Smooth muscle cell (in vitro differentiated cells): ENCODE measurements around the gene CNIH3. TPM values are rescaled to one million over a fixed set of nuclear protein-coding genes. Genes with fewer than 3 reads are reported as not detected.

Source experiments
- DNase-seq: peaks from one replicate; lab custom pipeline; 2025; ENCODE audit not compliant: unreplicated experiment; lab: John Stamatoyannopoulos, UW
- H2AFZ ChIP-seq: fragments of 200-600 bp; sonication (generic); 2 replicates; pipeline ENCODE4 v1.6.0; 2016; ENCODE audit warnings: antibody characterized with exemption, low read depth, mild to moderate bottlenecking
- H3F3A ChIP-seq: fragments of 200-600 bp; sonication (generic); 2 replicates; pipeline ENCODE4 v1.6.0; 2017; ENCODE audit warnings: antibody characterized with exemption, low read depth
- H3K27ac ChIP-seq: fragments of 200-600 bp; sonication (generic); 2 replicates; pipeline ENCODE4 v1.5.1; 2016; ENCODE audit warnings: low read depth, mild to moderate bottlenecking
- H3K27me3 ChIP-seq: fragments of 200-600 bp; sonication (generic); 2 replicates; pipeline ENCODE4 v1.6.1; 2016; ENCODE audit warnings: low read depth, mild to moderate bottlenecking
- H3K36me3 ChIP-seq: fragments of 200-600 bp; sonication (generic); 2 replicates; pipeline ENCODE4 v1.5.1; 2016; ENCODE audit warnings: low read depth
- H3K4me1 ChIP-seq: fragments of 200-600 bp; sonication (generic); 2 replicates; pipeline ENCODE4 v1.5.1; 2016; ENCODE audit warnings: low read depth
- H3K4me2 ChIP-seq: fragments of 200-600 bp; sonication (generic); 2 replicates; pipeline ENCODE4 v1.6.0; 2016; ENCODE audit warnings: mild to moderate bottlenecking
- H3K4me3 ChIP-seq: fragments of 200-600 bp; sonication (generic); 2 replicates; pipeline ENCODE4 v1.5.1; 2016; ENCODE audit warnings: mild to moderate bottlenecking
- H3K79me2 ChIP-seq: fragments of 200-600 bp; sonication (generic); 2 replicates; pipeline ENCODE4 v1.6.0; 2016; ENCODE audit warnings: low read depth, mild to moderate bottlenecking
- H3K9ac ChIP-seq: fragments of 200-600 bp; sonication (generic); 2 replicates; pipeline ENCODE4 v1.6.0; 2016; ENCODE audit warnings: low read depth
- H3K9me3 ChIP-seq: fragments of 200-600 bp; sonication (generic); replicated peaks from 2 replicates; pipeline ENCODE4 v1.5.1; 2016; ENCODE audit warnings: low read depth
- H4K20me1 ChIP-seq: fragments of 200-600 bp; sonication (generic); 2 replicates; pipeline ENCODE4 v1.6.0; 2016; ENCODE audit warnings: low read depth
- WGBS: methylation state at CpG from one replicate; pipeline ENCODE4 v1.1.7; 2016; ENCODE audit warnings: low lambda C conversion rate; 5-methylcytosine and 5-hydroxymethylcytosine counted together
- polyA plus RNA-seq: library from polyadenylated mRNA; unstranded; fragments of >200 nt; fragmentation: Nextera tagmentation; extraction: Ambion mirVana; gene quantifications from 2 replicates; pipeline ENCODE4 v1.2.1, GENCODE V29; 2016
- total RNA-seq: library from RNA; depleted of rRNA; stranded (reverse); fragments of >200 nt; gene quantifications from 2 replicates; pipeline ENCODE4 v1.2.3, GENCODE V29; 2014
- TF ChIP-seq, protein P1 (sequence below): fragments of 200-600 bp; sonication (generic); IDR thresholded peaks from 2 replicates; pipeline ENCODE4 v1.5.1; 2017; ENCODE audit warnings: borderline replicate concordance, mild to moderate bottlenecking, antibody characterized with exemption; ENCODE audit not compliant: insufficient read depth, poor library complexity, severe bottlenecking

Gene CNIH3
- total and polyA plus RNA-seq, 2 experiments from 2014 or later, result 6.6 to 8.0 TPM

DNA sequence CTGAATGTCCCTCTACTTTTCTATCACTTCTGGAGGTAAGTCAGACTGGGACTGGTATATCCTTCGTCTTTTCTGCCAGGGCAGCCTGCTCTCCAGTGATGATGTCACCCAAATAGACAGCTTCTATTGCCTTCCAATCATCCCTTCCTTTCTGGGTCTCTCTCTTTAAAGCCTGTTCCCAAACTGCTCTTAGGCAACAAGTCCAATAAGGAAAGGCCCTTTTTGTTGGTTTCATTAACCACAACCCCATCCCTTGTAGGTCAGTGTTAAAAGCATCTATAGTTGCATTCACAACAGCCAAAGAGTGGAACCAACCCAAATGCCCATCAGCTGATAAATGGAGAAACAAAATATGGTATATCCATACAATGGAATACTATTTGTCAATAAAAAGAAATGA lies 114.4 kb downstream of the CNIH3 start:
- Histone ChIP-seq H3K9me3 (no peaks in the 10 kb centered on the region), H2AFZ (no peak overlapping the region), H3K27me3 (no peaks in the 10 kb centered on the region), H3K4me3 (no peak overlapping the region), H3K4me2 (no peak overlapping the region), H3K27ac (no peak overlapping the region), H4K20me1 (no peaks in the 10 kb centered on the region), H3K9ac (no peak overlapping the region), H3K4me1 (peaks cover 15% of the 10 kb centered on the region), H3F3A (peaks cover 11% of the 10 kb centered on the region), H3K36me3 (no peaks in the 10 kb centered on the region), H3K79me2 (no peaks in the 10 kb centered on the region)
- whole genome bisulfite sequencing, result 68% methylated on average over 1 of the region's 1 CpG
- TF ChIP-seq, protein P1, sequence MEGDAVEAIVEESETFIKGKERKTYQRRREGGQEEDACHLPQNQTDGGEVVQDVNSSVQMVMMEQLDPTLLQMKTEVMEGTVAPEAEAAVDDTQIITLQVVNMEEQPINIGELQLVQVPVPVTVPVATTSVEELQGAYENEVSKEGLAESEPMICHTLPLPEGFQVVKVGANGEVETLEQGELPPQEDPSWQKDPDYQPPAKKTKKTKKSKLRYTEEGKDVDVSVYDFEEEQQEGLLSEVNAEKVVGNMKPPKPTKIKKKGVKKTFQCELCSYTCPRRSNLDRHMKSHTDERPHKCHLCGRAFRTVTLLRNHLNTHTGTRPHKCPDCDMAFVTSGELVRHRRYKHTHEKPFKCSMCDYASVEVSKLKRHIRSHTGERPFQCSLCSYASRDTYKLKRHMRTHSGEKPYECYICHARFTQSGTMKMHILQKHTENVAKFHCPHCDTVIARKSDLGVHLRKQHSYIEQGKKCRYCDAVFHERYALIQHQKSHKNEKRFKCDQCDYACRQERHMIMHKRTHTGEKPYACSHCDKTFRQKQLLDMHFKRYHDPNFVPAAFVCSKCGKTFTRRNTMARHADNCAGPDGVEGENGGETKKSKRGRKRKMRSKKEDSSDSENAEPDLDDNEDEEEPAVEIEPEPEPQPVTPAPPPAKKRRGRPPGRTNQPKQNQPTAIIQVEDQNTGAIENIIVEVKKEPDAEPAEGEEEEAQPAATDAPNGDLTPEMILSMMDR, result no peak
- no peak for DNase-seq

DNA sequence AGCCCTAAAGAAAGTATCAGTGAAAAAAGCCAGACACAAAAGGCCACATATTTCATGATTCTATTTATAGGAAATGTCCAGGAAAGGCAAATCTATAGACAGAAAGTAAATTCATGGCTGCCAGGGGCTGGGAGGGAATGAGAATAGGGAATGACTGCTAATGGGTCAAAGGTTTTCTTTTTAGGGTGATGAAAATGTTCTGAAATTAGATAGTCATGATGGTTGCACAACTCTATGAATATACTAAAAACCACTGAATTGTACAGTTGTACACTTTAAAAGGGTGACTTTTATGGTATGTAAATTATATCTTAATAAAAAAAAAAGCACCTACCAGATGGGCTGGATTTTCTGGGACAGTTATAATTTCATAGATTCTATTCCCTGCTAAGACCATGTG lies 114.8 kb downstream of the CNIH3 start:
- Histone ChIP-seq H3K4me1 (peaks cover 15% of the 10 kb centered on the region), H3F3A (peaks cover 11% of the 10 kb centered on the region), H3K27me3 (no peaks in the 10 kb centered on the region), H3K9ac (no peak overlapping the region), H2AFZ (no peak overlapping the region), H3K27ac (no peak overlapping the region), H3K4me2 (no peak overlapping the region), H3K4me3 (no peak overlapping the region), H3K9me3 (no peaks in the 10 kb centered on the region), H4K20me1 (no peaks in the 10 kb centered on the region), H3K79me2 (no peaks in the 10 kb centered on the region), H3K36me3 (no peaks in the 10 kb centered on the region)
- no peak for DNase-seq
- TF ChIP-seq, protein P1, result no peak

DNA sequence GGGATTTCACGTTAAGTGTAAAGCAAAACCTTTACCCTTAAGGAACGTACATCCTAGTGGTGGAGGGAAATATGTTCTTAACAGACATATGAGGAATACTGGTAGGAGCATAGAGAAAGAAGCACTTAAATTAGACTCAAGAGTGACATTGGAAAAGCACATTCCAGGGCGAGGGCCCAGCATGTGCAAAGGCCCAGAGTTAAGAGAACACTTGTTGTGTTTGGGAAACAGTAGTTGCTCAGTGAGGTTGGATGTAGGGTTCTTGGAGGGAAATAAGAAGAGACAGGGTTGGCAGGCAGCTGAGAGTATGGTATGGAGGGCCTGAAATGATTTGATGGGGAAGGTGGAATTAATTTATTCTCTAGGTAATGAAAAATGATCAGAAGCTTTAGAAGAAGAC lies 115.5 kb downstream of the CNIH3 start:
- Histone ChIP-seq H3K4me1 (peaks cover 15% of the 10 kb centered on the region), H3K27ac (no peak overlapping the region), H3K79me2 (no peaks in the 10 kb centered on the region), H3F3A (peaks cover 11% of the 10 kb centered on the region), H3K9ac (no peak overlapping the region), H3K4me3 (no peak overlapping the region), H2AFZ (no peak overlapping the region), H3K36me3 (no peaks in the 10 kb centered on the region), H3K9me3 (no peaks in the 10 kb centered on the region), H3K27me3 (no peaks in the 10 kb centered on the region), H4K20me1 (no peaks in the 10 kb centered on the region), H3K4me2 (no peak overlapping the region)
- DNase-seq, result no peak
- TF ChIP-seq, protein P1, result no peak
- WGBS, result 79% methylated on average over 3 of the region's 3 CpGs

DNA sequence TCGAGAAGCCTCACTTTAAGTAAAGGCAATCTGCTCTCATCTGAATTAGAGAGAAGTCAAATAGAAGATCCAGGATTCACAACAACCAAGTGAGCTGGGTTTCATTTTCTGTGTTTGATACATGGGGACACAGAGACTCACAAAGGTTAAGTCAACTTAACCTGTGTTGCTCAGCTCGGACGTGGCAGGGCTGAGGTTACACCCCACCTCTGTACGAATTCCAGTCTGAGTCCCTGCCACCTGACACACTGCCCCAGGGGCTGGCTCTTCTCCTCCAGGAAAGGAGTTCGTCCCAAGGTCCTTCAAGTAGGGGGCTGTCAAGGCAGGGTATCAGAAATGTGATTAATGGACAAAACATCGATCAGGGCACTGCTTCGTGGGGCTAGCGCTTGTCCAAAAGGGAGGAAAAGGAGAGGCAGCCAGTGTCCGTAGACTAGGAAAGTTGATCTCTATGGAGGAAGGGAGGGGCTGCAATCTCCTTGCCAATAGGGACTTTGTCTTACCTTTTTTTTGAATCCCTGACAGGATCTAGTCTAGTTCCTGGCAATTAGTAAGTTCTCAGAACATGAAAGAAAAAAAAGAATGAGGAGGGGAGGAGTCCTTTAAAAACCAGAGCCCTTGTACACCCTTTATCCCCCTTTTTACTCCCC lies 116.4 kb downstream of the CNIH3 start:
- Histone ChIP-seq H3K79me2 (no peaks in the 10 kb centered on the region), H3K4me1 (peaks cover 15% of the 10 kb centered on the region), H3K9me3 (no peaks in the 10 kb centered on the region), H3K9ac (no peak overlapping the region), H3K36me3 (no peaks in the 10 kb centered on the region), H3F3A (peaks cover 11% of the 10 kb centered on the region), H4K20me1 (no peaks in the 10 kb centered on the region), H2AFZ (no peak overlapping the region), H3K27ac (peak overlapping the region; percentile 39), H3K27me3 (no peaks in the 10 kb centered on the region), H3K4me3 (no peak overlapping the region), H3K4me2 (no peak overlapping the region)
- TF ChIP-seq, protein P1, result no peak
- DNase-seq, result no peak
- 83% methylated on average over 9 of the region's 9 CpGs for WGBS
